Glutamatergic neuron (in vitro differentiated cells): ENCODE measurements around the gene UPK1B. TPM values are rescaled to one million over a fixed set of nuclear protein-coding genes. Genes with fewer than 3 reads are reported as not detected.
"Not testable (repeated sequence)": the region's sequence is repeated elsewhere in the genome, so short reads cannot be mapped to it uniquely, and the experiment has no call there.

Source experiments
- DNase-seq: peaks from one replicate; pipeline ENCODE4 v3.0.0; 2022
- H3K27ac Mint-ChIP-seq: one replicate; pipeline ENCODE4 v1.8.0; 2020; ENCODE audit warnings: mild to moderate bottlenecking, mixed read lengths, inconsistent platforms; ENCODE audit not compliant: unreplicated experiment
- H3K27me3 Mint-ChIP-seq: one replicate; pipeline ENCODE4 v1.8.0; 2020; ENCODE audit warnings: mild to moderate bottlenecking, moderate library complexity, mixed read lengths, inconsistent platforms; ENCODE audit not compliant: unreplicated experiment
- H3K36me3 Mint-ChIP-seq: one replicate; pipeline ENCODE4 v1.8.0; 2020; ENCODE audit warnings: mild to moderate bottlenecking, mixed read lengths, inconsistent platforms; ENCODE audit not compliant: unreplicated experiment
- H3K4me1 Mint-ChIP-seq: one replicate; pipeline ENCODE4 v1.8.0; 2020; ENCODE audit warnings: mild to moderate bottlenecking, low read depth, mixed read lengths, inconsistent platforms; ENCODE audit not compliant: unreplicated experiment
- H3K4me3 Mint-ChIP-seq: one replicate; pipeline ENCODE4 v1.8.0; 2020; ENCODE audit warnings: mild to moderate bottlenecking, mixed read lengths, inconsistent platforms; ENCODE audit not compliant: unreplicated experiment
- H3K9me3 Mint-ChIP-seq: one replicate; pipeline ENCODE4 v1.8.0; 2020; ENCODE audit warnings: mild to moderate bottlenecking, moderate library complexity, mixed read lengths, inconsistent platforms; ENCODE audit not compliant: unreplicated experiment
- CTCF ChIP-seq: fragments of 200-600 bp; sonication (generic); IDR thresholded peaks from one replicate; pipeline ENCODE4 v1.5.0; 2021; ENCODE audit not compliant: partially characterized antibody, unreplicated experiment
- long read RNA-seq: library from polyadenylated mRNA; unstranded; transcript quantifications from one replicate; pipeline ENCODE4 v2.0.0, GENCODE V29; 2020; ENCODE audit not compliant: unreplicated experiment
- total RNA-seq: library from RNA; stranded (reverse); fragmentation: NEBNext Ultra II Directional; extraction: Animal tissue kit (Norgen Biotek cat#: 25700); gene quantifications from one replicate; pipeline ENCODE4 v1.2.1, GENCODE V29; 2021; ENCODE audit not compliant: unreplicated experiment

UPK1B gene
- not detected for total RNA-seq
- long read RNA-seq = 0 reads

GRCh38 chr3:119173325-119173724, at the start of gene UPK1B:
TSS of gene UPK1B (plus strand) at chr3:119173598. CDS start at chr3:119186742, 13,144 bp downstream.
- no peak within 1 kb of the TSS for H3K4me3 Mint-ChIP-seq
- no peaks in the 10 kb centered on the region for H3K9me3 Mint-ChIP-seq
- H3K36me3 Mint-ChIP-seq = no peaks in the 10 kb centered on the region
- no peaks in the 10 kb centered on the region for H3K4me1 Mint-ChIP-seq
- DNase-seq = no peak
- TF ChIP-seq CTCF = no peak
- no peak within 1 kb of the TSS for H3K27ac Mint-ChIP-seq
- peaks cover 5% of the 10 kb centered on the region for H3K27me3 Mint-ChIP-seq

GRCh38 chr3:119125342-119125741, 48.1 kb upstream of the UPK1B start:
- Mint-ChIP-seq H3K4me1 (no peaks in the 10 kb centered on the region), H3K27me3 (peaks cover 2% of the 10 kb centered on the region), H3K36me3 (no peaks in the 10 kb centered on the region), H3K4me3 (no peak overlapping the region), H3K9me3 (peaks cover 4% of the 10 kb centered on the region), H3K27ac (no peak overlapping the region)
- TF ChIP-seq CTCF = no peak
- DNase-seq = no peak

GRCh38 chr3:119125742-119126504, 47.5 kb upstream of the UPK1B start:
- H3K9me3 Mint-ChIP-seq = peaks cover 3% of the 10 kb centered on the region
- H3K36me3 Mint-ChIP-seq = no peaks in the 10 kb centered on the region
- no peaks in the 10 kb centered on the region for H3K4me1 Mint-ChIP-seq
- H3K4me3 Mint-ChIP-seq = no peak overlapping the region
- H3K27ac Mint-ChIP-seq = no peak overlapping the region
- no peak for DNase-seq
- H3K27me3 Mint-ChIP-seq = peaks cover 2% of the 10 kb centered on the region
- TF ChIP-seq CTCF = no peak

- not testable (repeated sequence) for H3K27me3 Mint-ChIP-seq, H3K27ac Mint-ChIP-seq, DNase-seq, H3K36me3 Mint-ChIP-seq, H3K4me3 Mint-ChIP-seq, H3K4me1 Mint-ChIP-seq, H3K9me3 Mint-ChIP-seq
These were observed 43.1 kb upstream of the UPK1B start for GRCh38 chr3:119130291-119130690.

- H3K4me1 Mint-ChIP-seq, H3K36me3 Mint-ChIP-seq, H3K9me3 Mint-ChIP-seq, H3K4me3 Mint-ChIP-seq, H3K27me3 Mint-ChIP-seq, DNase-seq, H3K27ac Mint-ChIP-seq: not testable (repeated sequence)
These were observed 41.1 kb upstream of the UPK1B start for GRCh38 chr3:119132291-119132690.

GRCh38 chr3:119139360-119139759, 34.0 kb upstream of the UPK1B start:
- H3K27me3 Mint-ChIP-seq, H3K36me3 Mint-ChIP-seq, H3K4me3 Mint-ChIP-seq, DNase-seq, H3K9me3 Mint-ChIP-seq, H3K4me1 Mint-ChIP-seq, H3K27ac Mint-ChIP-seq: not testable (repeated sequence)
